SK-N-MC (cell line): ENCODE results near the gene DCLK1.

Experiments
- EZH2 ChIP-seq: fragments of 200-600 bp; sonication (generic); IDR thresholded peaks from one replicate; pipeline ENCODE4 v1.6.1; 2017; ENCODE audit warnings: antibody characterized with exemption
- FOXP2 ChIP-seq: optimal IDR thresholded peaks from 2 replicates; pipeline ENCODE3; 2011; ENCODE audit warnings: mild to moderate bottlenecking, moderate library complexity; ENCODE audit not compliant: insufficient read depth; ENCODE audit errors: extremely low read length, control extremely low read depth
- POLR2AphosphoS5 ChIP-seq: IDR thresholded peaks from 2 replicates; pipeline ENCODE4 v1.6.1; 2012; ENCODE audit warnings: mild to moderate bottlenecking, low read depth, low read length, borderline replicate concordance

- TF ChIP-seq POLR2AphosphoS5 (no peak), EZH2 (no peak), FOXP2 (no peak)
Measured at GRCh38 chr13:35887115-35887666, 244.0 kb downstream of the DCLK1 start.
